Osteoblast (primary cell): ENCODE data around the gene DVL3. TPM values are rescaled to one million over a fixed set of nuclear protein-coding genes. Genes with fewer than 3 reads are reported as not detected.
A peak's percentile ranks its signal among the peaks of the same experiment; 100 is the strongest.
"Not testable (repeated sequence)": the region's sequence is repeated elsewhere in the genome, so short reads cannot be mapped to it uniquely, and the experiment has no call there.

Experiments
- DNase-seq: peaks from one replicate; pipeline ENCODE4 v3.0.0; 2011; ENCODE audit warnings: low spot score, mixed read lengths; ENCODE audit not compliant: insufficient read length; ENCODE audit errors: missing footprints
- H2AFZ ChIP-seq: 2 replicates; pipeline ENCODE4 v1.6.0; 2011; ENCODE audit warnings: mild to moderate bottlenecking, low read length
- H3K27ac ChIP-seq: 2 replicates; pipeline ENCODE4 v1.5.1; 2011; ENCODE audit warnings: mild to moderate bottlenecking, low read depth, low read length, moderate library complexity
- H3K27me3 ChIP-seq: 2 replicates; pipeline ENCODE4 v1.6.0; 2012; ENCODE audit warnings: mild to moderate bottlenecking, control low read depth, inconsistent platforms, low read length, moderate library complexity; ENCODE audit not compliant: insufficient read depth
- H3K36me3 ChIP-seq: 2 replicates; pipeline ENCODE4 v1.5.1; 2011; ENCODE audit warnings: mild to moderate bottlenecking, low read length, control low read depth, moderate library complexity; ENCODE audit not compliant: insufficient read depth
- H3K4me1 ChIP-seq: 2 replicates; pipeline ENCODE4 v1.5.1; 2011; ENCODE audit warnings: mild to moderate bottlenecking, low read length, control low read depth, moderate library complexity; ENCODE audit not compliant: insufficient read depth
- H3K4me2 ChIP-seq: 2 replicates; pipeline ENCODE4 v1.6.0; 2011; ENCODE audit warnings: mild to moderate bottlenecking, low read length; ENCODE audit not compliant: insufficient read depth
- H3K4me3 ChIP-seq: fragments of 200-600 bp; sonication (generic); 3 replicates; pipeline ENCODE4 v1.5.1; 2012; ENCODE audit warnings: mild to moderate bottlenecking, low read length, inconsistent platforms; ENCODE audit not compliant: insufficient read depth
- H3K79me2 ChIP-seq: 2 replicates; pipeline ENCODE4 v1.6.0; 2012; ENCODE audit warnings: mild to moderate bottlenecking, low read length, control low read depth, inconsistent platforms; ENCODE audit not compliant: insufficient read depth
- H3K9me3 ChIP-seq: 2 replicates; pipeline ENCODE4 v1.5.1; 2011; ENCODE audit warnings: low read depth, low read length, control low read depth
- H4K20me1 ChIP-seq: 2 replicates; pipeline ENCODE4 v1.6.0; 2012; ENCODE audit warnings: mild to moderate bottlenecking, low read length, control low read depth; ENCODE audit not compliant: insufficient read depth
- CTCF ChIP-seq: IDR thresholded peaks from 2 replicates; pipeline ENCODE4 v1.5.1; 2011; ENCODE audit warnings: mild to moderate bottlenecking, low read depth, low read length, moderate library complexity; ENCODE audit errors: extremely low read depth
- total RNA-seq: library from RNA; depleted of rRNA; stranded (reverse); fragments of >200 nt; gene quantifications from 2 replicates; pipeline ENCODE4 v1.2.3, GENCODE V29; 2012

The DVL3 gene
- total RNA-seq, 1 donor = 60.4 TPM

DNA sequence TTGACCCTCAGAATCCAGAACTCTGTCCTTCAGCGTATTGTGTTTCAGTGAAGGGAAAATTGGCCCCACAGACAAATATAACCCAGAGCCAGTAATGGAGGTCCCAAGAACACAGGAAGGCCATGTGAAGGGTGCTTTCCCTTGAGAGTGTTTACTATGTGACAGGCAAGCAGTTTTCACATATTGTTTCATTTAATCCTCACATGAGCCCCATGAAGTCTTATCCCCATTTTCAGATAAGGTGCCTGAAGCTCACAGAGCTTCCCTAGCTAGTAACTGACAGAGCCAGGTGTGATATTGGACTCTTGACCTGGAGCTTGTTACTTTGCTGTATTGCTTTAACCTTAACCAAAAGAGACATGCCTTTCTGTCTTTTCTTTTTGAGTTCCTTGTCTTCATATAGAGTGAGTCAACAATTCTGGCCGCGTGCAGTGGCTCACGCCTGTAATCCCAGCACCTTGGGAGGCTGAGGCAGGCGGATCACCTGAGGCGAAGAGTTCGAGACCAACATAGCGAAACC lies 9.4 kb upstream of the DVL3 start:
- TF ChIP-seq CTCF = no peak
- Histone ChIP-seq H2AFZ (no peak overlapping the region), H3K4me2 (no peak overlapping the region), H3K4me1 (no peaks in the 10 kb centered on the region), H3K9me3 (no peaks in the 10 kb centered on the region), H3K27ac (no peak overlapping the region), H3K36me3 (peaks cover 53% of the 10 kb centered on the region), H3K79me2 (peaks cover 5% of the 10 kb centered on the region), H3K4me3 (no peak overlapping the region), H4K20me1 (peaks cover 3% of the 10 kb centered on the region), H3K27me3 (no peaks in the 10 kb centered on the region)
- DNase-seq = no peak

DNA sequence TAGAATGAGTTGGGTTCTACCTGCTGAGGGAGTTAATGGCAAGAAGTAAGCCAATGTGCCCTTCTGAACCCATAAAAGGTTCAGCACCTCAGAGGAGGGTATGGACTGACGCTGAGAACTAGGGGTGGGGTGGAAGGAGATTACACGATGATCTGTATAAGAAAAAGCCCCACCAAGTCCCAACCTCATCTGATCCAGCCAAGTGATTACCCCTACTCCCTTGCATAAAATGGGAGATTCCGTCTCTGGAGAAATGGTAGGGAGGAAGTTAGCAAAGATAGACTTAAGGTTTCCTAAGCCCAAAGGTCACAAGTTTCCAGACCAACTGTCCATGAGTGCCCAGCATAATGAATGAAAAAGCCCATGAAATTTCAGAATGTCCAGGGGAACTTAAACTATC lies 7.1 kb upstream of the DVL3 start:
- H3K36me3 ChIP-seq = peaks cover 30% of the 10 kb centered on the region
- no peaks in the 10 kb centered on the region for H3K9me3 ChIP-seq
- H3K27ac ChIP-seq = no peak overlapping the region
- H3K27me3 ChIP-seq = no peaks in the 10 kb centered on the region
- no peak overlapping the region for H3K4me2 ChIP-seq
- peaks cover 3% of the 10 kb centered on the region for H4K20me1 ChIP-seq
- no peak for DNase-seq
- no peak overlapping the region for H2AFZ ChIP-seq
- no peaks in the 10 kb centered on the region for H3K79me2 ChIP-seq
- H3K4me1 ChIP-seq = no peaks in the 10 kb centered on the region
- no peak for TF ChIP-seq CTCF
- no peak overlapping the region for H3K4me3 ChIP-seq

DNA sequence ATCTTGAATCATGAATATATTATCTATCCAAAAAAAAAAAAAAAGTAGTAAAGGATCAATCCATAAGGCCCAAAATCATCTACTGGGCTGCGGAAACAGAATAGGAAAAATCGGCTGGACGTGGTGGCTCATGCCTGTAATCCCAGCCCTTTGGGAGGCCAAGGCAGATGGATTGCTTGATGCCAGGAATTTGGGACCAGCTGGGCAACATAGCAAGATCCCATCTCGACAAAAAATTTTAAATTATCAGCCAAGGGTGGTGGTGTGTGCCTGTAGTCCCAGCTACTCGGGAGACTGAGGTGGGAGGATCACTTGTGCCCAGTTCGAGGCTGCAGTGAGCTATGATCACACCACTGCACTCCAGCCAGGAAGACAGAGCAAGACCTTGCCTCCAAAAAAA lies 6.1 kb upstream of the DVL3 start:
- no peaks in the 10 kb centered on the region for H3K79me2 ChIP-seq
- H3K4me2 ChIP-seq = no peak overlapping the region
- no peak overlapping the region for H2AFZ ChIP-seq
- no peak overlapping the region for H3K27ac ChIP-seq
- no peaks in the 10 kb centered on the region for H4K20me1 ChIP-seq
- H3K36me3 ChIP-seq = peaks cover 20% of the 10 kb centered on the region
- no peaks in the 10 kb centered on the region for H3K27me3 ChIP-seq
- peaks cover 1% of the 10 kb centered on the region for H3K4me1 ChIP-seq
- H3K4me3 ChIP-seq = no peak overlapping the region
- no peak for TF ChIP-seq CTCF
- DNase-seq = no peak
- no peaks in the 10 kb centered on the region for H3K9me3 ChIP-seq

GRCh38 chr3:184149770-184150169 lies 5.4 kb upstream of the DVL3 start:
- peak; percentile 58 for TF ChIP-seq CTCF
- not testable (repeated sequence) for H4K20me1 ChIP-seq, H3K9me3 ChIP-seq, H3K4me3 ChIP-seq, H3K27ac ChIP-seq, H3K4me2 ChIP-seq, H3K79me2 ChIP-seq, H2AFZ ChIP-seq, H3K4me1 ChIP-seq, H3K27me3 ChIP-seq, DNase-seq
- H3K36me3 ChIP-seq = peaks cover 13% of the 10 kb centered on the region
